ENCODE data around the gene COMMD4.

DNA sequence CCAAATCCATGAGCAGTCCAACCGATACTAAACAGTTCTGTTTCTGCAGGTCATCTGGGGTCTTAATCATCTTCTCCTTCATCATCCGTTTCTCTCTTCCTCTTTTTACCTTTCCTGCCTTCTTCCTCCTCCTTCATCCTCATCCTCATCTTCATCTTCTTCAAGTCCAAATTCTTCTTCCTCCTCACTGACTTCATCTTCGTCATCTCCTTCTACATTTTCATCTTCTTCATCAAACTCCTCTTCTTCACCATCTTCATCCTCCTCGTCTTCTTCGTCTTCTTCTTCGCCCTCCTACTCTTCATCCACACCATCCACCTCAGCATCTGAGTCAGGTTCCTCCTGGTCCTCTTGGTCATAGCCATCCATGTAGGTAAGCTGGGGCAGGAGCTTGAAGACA lies 14.2 kb upstream of the COMMD4 start:
- TF ChIP-seq, protein P1, sequence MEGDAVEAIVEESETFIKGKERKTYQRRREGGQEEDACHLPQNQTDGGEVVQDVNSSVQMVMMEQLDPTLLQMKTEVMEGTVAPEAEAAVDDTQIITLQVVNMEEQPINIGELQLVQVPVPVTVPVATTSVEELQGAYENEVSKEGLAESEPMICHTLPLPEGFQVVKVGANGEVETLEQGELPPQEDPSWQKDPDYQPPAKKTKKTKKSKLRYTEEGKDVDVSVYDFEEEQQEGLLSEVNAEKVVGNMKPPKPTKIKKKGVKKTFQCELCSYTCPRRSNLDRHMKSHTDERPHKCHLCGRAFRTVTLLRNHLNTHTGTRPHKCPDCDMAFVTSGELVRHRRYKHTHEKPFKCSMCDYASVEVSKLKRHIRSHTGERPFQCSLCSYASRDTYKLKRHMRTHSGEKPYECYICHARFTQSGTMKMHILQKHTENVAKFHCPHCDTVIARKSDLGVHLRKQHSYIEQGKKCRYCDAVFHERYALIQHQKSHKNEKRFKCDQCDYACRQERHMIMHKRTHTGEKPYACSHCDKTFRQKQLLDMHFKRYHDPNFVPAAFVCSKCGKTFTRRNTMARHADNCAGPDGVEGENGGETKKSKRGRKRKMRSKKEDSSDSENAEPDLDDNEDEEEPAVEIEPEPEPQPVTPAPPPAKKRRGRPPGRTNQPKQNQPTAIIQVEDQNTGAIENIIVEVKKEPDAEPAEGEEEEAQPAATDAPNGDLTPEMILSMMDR (IDR thresholded peaks at IDR 0.05), result no peak
- no peak for TF ChIP-seq POLR2A (IDR thresholded peaks at IDR 0.05)
